MM.1S (cell line): ENCODE data around the gene CPA3.

Source experiments
- EZH2 ChIP-seq: fragments of 300-600 bp; sonication (generic); optimal IDR thresholded peaks from 2 replicates; pipeline ENCODE3; 2017; ENCODE audit warnings: low read depth, mild to moderate bottlenecking, antibody characterized with exemption, low read length, mixed read lengths
- EZH2phosphoT487 ChIP-seq: fragments of 300-600 bp; sonication (generic); IDR thresholded peaks from 2 replicates; pipeline ENCODE4 v1.6.1; 2018; ENCODE audit warnings: antibody characterized with exemption, low read length
- TF ChIP-seq, protein P1 (sequence below): fragments of 300-600 bp; sonication (generic); IDR thresholded peaks from 2 replicates; pipeline ENCODE4 v1.5.1; 2016; ENCODE audit warnings: antibody characterized with exemption, low read length, mixed read lengths

DNA sequence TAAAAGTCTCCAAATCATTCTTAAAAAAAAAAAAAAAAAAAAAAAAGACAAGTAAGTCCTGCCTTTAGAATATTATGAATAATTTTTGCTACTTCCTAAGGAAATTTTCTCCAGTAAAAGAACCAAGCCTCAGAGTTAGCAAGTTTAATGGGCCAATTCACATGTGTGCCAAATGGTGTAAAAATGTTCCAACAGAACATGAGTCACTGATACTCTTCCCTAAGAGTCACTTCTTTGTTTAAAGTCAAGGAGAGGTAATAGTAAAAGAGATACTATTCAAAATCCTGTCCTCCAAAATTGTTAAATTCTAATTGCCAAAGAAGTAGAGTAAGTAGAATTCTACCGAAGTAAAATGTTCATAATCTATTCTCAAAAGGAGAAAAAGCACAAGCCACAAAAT is 17.7 kb upstream of the CPA3 start:
- TF ChIP-seq, protein P1, sequence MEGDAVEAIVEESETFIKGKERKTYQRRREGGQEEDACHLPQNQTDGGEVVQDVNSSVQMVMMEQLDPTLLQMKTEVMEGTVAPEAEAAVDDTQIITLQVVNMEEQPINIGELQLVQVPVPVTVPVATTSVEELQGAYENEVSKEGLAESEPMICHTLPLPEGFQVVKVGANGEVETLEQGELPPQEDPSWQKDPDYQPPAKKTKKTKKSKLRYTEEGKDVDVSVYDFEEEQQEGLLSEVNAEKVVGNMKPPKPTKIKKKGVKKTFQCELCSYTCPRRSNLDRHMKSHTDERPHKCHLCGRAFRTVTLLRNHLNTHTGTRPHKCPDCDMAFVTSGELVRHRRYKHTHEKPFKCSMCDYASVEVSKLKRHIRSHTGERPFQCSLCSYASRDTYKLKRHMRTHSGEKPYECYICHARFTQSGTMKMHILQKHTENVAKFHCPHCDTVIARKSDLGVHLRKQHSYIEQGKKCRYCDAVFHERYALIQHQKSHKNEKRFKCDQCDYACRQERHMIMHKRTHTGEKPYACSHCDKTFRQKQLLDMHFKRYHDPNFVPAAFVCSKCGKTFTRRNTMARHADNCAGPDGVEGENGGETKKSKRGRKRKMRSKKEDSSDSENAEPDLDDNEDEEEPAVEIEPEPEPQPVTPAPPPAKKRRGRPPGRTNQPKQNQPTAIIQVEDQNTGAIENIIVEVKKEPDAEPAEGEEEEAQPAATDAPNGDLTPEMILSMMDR: no peak
- TF ChIP-seq EZH2 (no peak), EZH2phosphoT487 (no peak)
